Pancreas (tissue), 10 donors: ENCODE results near the gene DAND5. TPM values are rescaled to one million over a fixed set of nuclear protein-coding genes. Genes with fewer than 3 reads are reported as not detected.
A peak's percentile ranks its signal among the peaks of the same experiment; 100 is the strongest.
"Not testable (repeated sequence)": the region's sequence is repeated elsewhere in the genome, so short reads cannot be mapped to it uniquely, and the experiment has no call there.

Experiments
- ATAC-seq, 4 donors: fragments of 200-7000 bp; cut with Tn5 transposase; one replicate each; pipeline versions ENCODE4 v1.8.0 to v1.9.1; 2020; ENCODE audit warnings: mild to moderate bottlenecking in 4 of 4, moderate library complexity in 4 of 4
- DNase-seq, 6 donors: peaks; one replicate each; pipeline ENCODE4 v3.0.0-alpha.2; 2020
- FAIRE-seq: peaks from 2 replicates; lab custom pipeline; 2012; peaks lifted over from hg19 to GRCh38; lab: Jason Lieb, UNC
- H3K27ac ChIP-seq, 4 donors: fragments of 200-600 bp; sonication (generic); 1 replicate in 3 of 4; 2 replicates in 1 of 4; pipeline versions ENCODE4 v1.5.0 to v1.8.0; 2020
- H3K27me3 ChIP-seq, 4 donors: fragments of 200-600 bp; one replicate each; pipeline ENCODE4 v1.8.0; 2021
- H3K36me3 ChIP-seq, 3 donors: fragments of 200-600 bp; sonication (generic) in 1 of 3; one replicate each; pipeline versions ENCODE4 v1.5.0 to v1.8.0; 2020 to 2021
- H3K4me1 ChIP-seq, 3 donors: fragments of 200-600 bp; one replicate each; pipeline ENCODE4 v1.8.0; 2021
- H3K4me3 ChIP-seq, 4 donors: fragments of 200-600 bp; sonication (generic) in 2 of 4; one replicate each; pipeline versions ENCODE4 v1.5.0 to v1.8.0; 2020 to 2021
- H3K9me3 ChIP-seq, 4 donors: fragments of 200-600 bp; one replicate each; pipeline ENCODE4 v1.8.0; 2021
- WGBS, 2 donors: extraction: QIAGEN DNeasy Blood & Tissue Kit; methylation state at CpG; one replicate each; pipeline ENCODE4 v1.1.7; 2013; 5-methylcytosine and 5-hydroxymethylcytosine counted together
- intact Hi-C, 3 donors: fragments of 100-400 bp; cut with DNase I; formaldehyde crosslinking; loops; one replicate each; pipeline versions ENCODE4 v1.11.1 to v1.14.2; 2022
- polyA plus RNA-seq, 2 donors: library from polyadenylated mRNA; stranded (reverse); fragments of 200-250 nt; gene quantifications; one replicate each; pipeline ENCODE4 v1.2.3, GENCODE V29; 2013
- total RNA-seq, 6 donors: library from RNA; stranded (reverse); fragmentation: NEBNext Ultra II Directional in 4 of 6; extraction: Animal tissue kit (Norgen Biotek cat#: 25700) in 4 of 6; gene quantifications; one replicate each; pipeline versions ENCODE4 v1.2.1 to v1.2.4, GENCODE V29; 2021 to 2023
- TF ChIP-seq, protein P1 (sequence below), 4 donors: fragments of 200-600 bp; sonication (generic) in 3 of 4; IDR thresholded peaks; one replicate each; pipeline versions ENCODE4 v1.5.0 to v1.8.0; 2021; ENCODE audit warnings: antibody characterized with exemption in 4 of 4
- donor health status: healthy with polysubstance abuse.
- donor health status: DM: no; HTN: no; CAD: no; lungs with moderate emphysema.
- donor health status: DM: no; HTN: no; CAD: no.
- donor health status: control.
- donor health status: control.
- donor health status: Bipolar disorder and iron deficiency.
- donor health status: DM: yes; HTN: yes; CAD: no.
- donor health status: DM: no; HTN: no; CAD: no.
- donor health status: DM: no; HTN: no; CAD: no.
- donor health status: DM: yes; HTN: yes; CAD: no.

DAND5 gene
- total and polyA plus RNA-seq, 8 donors: 0.12 to 0.23 (median 0.14) TPM; not detected in 4

DNA sequence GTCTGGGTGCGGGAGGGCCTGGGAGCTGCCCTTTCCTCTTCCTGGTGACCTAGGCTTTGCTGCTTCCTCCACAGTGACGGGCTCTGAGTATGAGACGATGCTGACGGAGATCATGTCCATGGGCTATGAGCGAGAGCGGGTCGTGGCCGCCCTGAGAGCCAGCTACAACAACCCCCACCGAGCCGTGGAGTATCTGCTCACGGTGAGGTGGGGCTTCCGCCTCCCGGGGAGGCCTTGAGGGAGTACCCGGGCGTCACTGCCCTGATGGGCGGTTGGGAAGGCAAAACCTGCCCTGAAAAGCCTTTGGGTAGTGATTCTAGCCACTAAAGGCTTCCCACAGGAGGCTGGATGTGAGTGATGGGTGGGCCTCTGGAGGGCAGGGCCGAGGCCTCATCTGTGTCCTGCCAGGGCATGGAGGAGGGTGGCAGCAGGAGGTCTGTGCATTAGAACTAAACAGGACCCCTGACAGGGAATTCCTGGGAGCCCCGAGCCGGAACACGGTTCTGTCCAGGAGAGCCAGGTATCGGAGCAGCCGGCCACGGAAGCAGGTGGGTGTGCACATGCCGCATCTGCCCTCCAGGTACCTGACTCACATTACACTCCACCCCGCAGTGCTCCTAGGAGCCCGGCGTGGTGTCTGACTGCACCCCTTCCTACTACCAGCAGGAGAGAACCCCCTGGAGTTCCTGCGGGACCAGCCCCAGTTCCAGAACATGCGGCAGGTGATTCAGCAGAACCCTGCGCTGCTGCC, 20.6 kb upstream of the DAND5 start:
- FAIRE-seq: no peak
- no peak for ATAC-seq
- Histone ChIP-seq H3K4me1 (peaks cover 7 to 21% (median 9%) of the 10 kb centered on the region in 3 donors), H3K9me3 (no peaks in the 10 kb centered on the region), H3K36me3 (peaks cover 0 to 56% (median 33%) of the 10 kb centered on the region in 3 donors), H3K27ac (no peak overlapping the region), H3K27me3 (no peaks in the 10 kb centered on the region), H3K4me3 (no peak overlapping the region)
- DNase-seq: peak in 1 of 6 donors; percentile 72
- 89 to 95% methylated on average over 30 of the region's 30 CpGs for WGBS, 2 donors
- TF ChIP-seq, protein P1, sequence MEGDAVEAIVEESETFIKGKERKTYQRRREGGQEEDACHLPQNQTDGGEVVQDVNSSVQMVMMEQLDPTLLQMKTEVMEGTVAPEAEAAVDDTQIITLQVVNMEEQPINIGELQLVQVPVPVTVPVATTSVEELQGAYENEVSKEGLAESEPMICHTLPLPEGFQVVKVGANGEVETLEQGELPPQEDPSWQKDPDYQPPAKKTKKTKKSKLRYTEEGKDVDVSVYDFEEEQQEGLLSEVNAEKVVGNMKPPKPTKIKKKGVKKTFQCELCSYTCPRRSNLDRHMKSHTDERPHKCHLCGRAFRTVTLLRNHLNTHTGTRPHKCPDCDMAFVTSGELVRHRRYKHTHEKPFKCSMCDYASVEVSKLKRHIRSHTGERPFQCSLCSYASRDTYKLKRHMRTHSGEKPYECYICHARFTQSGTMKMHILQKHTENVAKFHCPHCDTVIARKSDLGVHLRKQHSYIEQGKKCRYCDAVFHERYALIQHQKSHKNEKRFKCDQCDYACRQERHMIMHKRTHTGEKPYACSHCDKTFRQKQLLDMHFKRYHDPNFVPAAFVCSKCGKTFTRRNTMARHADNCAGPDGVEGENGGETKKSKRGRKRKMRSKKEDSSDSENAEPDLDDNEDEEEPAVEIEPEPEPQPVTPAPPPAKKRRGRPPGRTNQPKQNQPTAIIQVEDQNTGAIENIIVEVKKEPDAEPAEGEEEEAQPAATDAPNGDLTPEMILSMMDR (IDR thresholded peaks at IDR 0.05): no peak
- intact Hi-C loops: no loop called here

DNA sequence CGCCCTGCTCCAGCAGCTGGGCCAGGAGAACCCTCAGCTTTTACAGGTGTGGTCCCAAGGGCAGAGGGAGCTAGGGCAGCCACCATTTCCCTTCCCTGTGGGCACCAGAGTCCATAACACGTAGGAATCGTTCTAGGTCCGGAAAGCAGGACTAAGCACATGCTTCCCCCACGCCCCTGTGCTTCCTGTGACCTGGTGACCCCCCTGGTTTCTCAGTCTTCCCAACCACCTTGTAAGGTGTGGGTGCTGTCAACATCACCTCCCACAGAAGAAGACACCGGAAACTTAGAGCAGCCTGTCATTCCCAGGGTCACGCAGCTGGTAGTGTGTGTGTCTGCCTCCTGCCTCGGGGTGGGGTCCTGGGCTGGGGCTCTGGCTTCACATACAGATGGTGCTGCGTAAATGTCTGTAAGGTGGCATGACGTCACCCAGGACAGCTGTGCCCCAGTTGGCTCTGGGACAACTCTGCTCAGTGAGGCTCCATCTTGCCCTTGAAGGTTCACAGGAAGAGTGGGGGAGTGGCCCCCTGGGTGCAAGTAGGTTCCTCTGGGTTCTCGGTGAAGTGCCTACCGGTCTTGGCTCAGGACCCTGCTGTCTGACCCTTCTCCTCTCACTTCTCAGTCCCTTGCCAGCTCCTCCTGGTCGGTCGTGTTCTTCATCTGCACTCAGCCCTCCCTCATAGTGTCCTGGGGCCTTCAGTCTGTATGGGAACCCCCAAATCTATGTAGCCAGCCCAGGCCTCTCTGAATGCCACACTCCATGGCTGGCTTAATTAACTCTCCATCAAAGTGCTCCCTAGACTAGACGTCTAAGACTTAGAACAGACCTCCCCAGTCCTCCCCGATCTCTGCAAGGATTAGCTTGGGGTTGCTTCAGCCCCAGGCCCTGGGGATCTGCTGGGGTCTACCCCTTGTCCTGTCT, 19.8 kb upstream of the DAND5 start:
- WGBS, 2 donors: 83 to 86% methylated on average over 16 of the region's 16 CpGs
- H3K36me3 ChIP-seq: peaks cover 0 to 50% (median 29%) of the 10 kb centered on the region in 3 donors

GRCh38 chr19:12952050-12952449, 17.3 kb upstream of the DAND5 start:
- ATAC-seq, intact Hi-C loops, H3K4me3 ChIP-seq, H3K27ac ChIP-seq, H3K9me3 ChIP-seq, DNase-seq, FAIRE-seq, H3K27me3 ChIP-seq: not testable (repeated sequence)
- Histone ChIP-seq H3K36me3 (peaks cover 0 to 47% (median 29%) of the 10 kb centered on the region in 3 donors), H3K4me1 (peaks cover 6 to 14% (median 8%) of the 10 kb centered on the region in 3 donors)
- WGBS, 2 donors: 89 to 93% methylated on average over 6 of the region's 6 CpGs

More for the DNA sequence above, 19.8 kb upstream of the DAND5 start:
- ATAC-seq: no peak
- Histone ChIP-seq H3K9me3 (no peaks in the 10 kb centered on the region), H3K4me1 (peaks cover 7 to 21% (median 9%) of the 10 kb centered on the region in 3 donors), H3K27me3 (no peaks in the 10 kb centered on the region), H3K27ac (no peak overlapping the region), H3K4me3 (no peak overlapping the region)
- FAIRE-seq: no peak
- DNase-seq: no peak
- intact Hi-C loops: no loop called here
- TF ChIP-seq, protein P1 (IDR thresholded peaks at IDR 0.05): no peak

DNA sequence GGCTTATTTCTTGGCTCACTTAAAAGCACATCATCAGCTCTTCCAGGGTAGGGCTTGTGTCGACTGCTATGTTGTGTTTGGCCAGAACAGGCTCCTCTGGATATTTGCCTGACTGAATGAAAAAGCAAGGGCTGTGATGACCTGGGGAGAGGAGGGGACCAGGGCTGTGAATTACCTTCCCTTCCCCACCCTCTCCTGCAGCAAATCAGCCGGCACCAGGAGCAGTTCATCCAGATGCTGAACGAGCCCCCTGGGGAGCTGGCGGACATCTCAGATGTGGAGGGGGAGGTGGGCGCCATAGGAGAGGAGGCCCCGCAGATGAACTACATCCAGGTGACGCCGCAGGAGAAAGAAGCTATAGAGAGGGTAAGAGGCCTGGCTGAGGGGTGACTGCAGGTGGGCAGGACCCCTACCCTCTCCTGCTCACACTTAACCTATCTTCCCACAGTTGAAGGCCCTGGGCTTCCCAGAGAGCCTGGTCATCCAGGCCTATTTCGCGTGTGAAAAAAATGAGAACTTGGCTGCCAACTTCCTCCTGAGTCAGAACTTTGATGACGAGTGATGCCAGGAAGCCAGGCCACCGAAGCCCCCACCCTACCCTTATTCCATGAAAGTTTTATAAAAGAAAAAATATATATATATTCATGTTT, 16.8 kb upstream of the DAND5 start:
- H3K4me1 ChIP-seq: peaks cover under 1 to 9% (median 7%) of the 10 kb centered on the region in 3 donors

More for the DNA sequence above, 16.8 kb upstream of the DAND5 start:
- Histone ChIP-seq H3K36me3 (peaks cover 0 to 47% (median 29%) of the 10 kb centered on the region in 3 donors), H3K27ac (no peak overlapping the region), H3K9me3 (no peaks in the 10 kb centered on the region), H3K4me3 (no peak overlapping the region), H3K27me3 (no peaks in the 10 kb centered on the region)
- intact Hi-C loops: no loop called here
- FAIRE-seq (no peak), ATAC-seq (no peak), DNase-seq (no peak)
- TF ChIP-seq, protein P1 (IDR thresholded peaks at IDR 0.05): no peak
- WGBS, 2 donors: 69 to 75% methylated on average over 12 of the region's 12 CpGs
